IPS DF 19.7 (cell line): ENCODE data around the gene KRTAP12-4.
"Not testable (repeated sequence)": the region's sequence is repeated elsewhere in the genome, so short reads cannot be mapped to it uniquely, and the experiment has no call there.

ENCODE experiments used
- DNase-seq: peaks from one replicate; pipeline ENCODE4 v3.0.0-alpha.2; 2013; ENCODE audit warnings: low read depth, low spot score

Gene KRTAP12-4

GRCh38 chr21:44632067-44632466 is 22.4 kb downstream of the KRTAP12-4 start:
- DNase-seq = no peak

GRCh38 chr21:44630440-44630839 is 24.0 kb downstream of the KRTAP12-4 start:
- no peak for DNase-seq

GRCh38 chr21:44628707-44629391 is 25.6 kb downstream of the KRTAP12-4 start:
- no peak for DNase-seq

GRCh38 chr21:44627831-44628233 is 26.6 kb downstream of the KRTAP12-4 start:
- DNase-seq = not testable (repeated sequence)

- not testable (repeated sequence) for DNase-seq
Observed at GRCh38 chr21:44627181-44627822, 27.2 kb downstream of the KRTAP12-4 start.

- DNase-seq = no peak
Observed at GRCh38 chr21:44626673-44627143, 27.8 kb downstream of the KRTAP12-4 start, which contains the start of gene KRTAP10-9. KRTAP10-9 (plus strand) TSS chr21:44627093; CDS start chr21:44627172, 79 bp downstream.

GRCh38 chr21:44626262-44626661 is 28.2 kb downstream of the KRTAP12-4 start:
- DNase-seq = no peak

GRCh38 chr21:44625756-44626155 is 28.7 kb downstream of the KRTAP12-4 start:
- DNase-seq = no peak

- no peak for DNase-seq
Observed at GRCh38 chr21:44623575-44623974, 30.9 kb downstream of the KRTAP12-4 start.

- no peak for DNase-seq
Observed at GRCh38 chr21:44619886-44620285, 34.6 kb downstream of the KRTAP12-4 start.

GRCh38 chr21:44618909-44619308 is 35.5 kb downstream of the KRTAP12-4 start:
- DNase-seq = no peak

GRCh38 chr21:44618504-44618903 is 36.0 kb downstream of the KRTAP12-4 start:
- no peak for DNase-seq

- no peak for DNase-seq
Observed at GRCh38 chr21:44617071-44617501, 37.4 kb downstream of the KRTAP12-4 start.

- DNase-seq = no peak
Observed at GRCh38 chr21:44616591-44616926, 37.9 kb downstream of the KRTAP12-4 start.

- no peak for DNase-seq
Observed at GRCh38 chr21:44615911-44616590, 38.4 kb downstream of the KRTAP12-4 start.

- no peak for DNase-seq
Observed at GRCh38 chr21:44615466-44615865, 39.0 kb downstream of the KRTAP12-4 start.

- no peak for DNase-seq
Observed at GRCh38 chr21:44614961-44615391, 39.5 kb downstream of the KRTAP12-4 start.

GRCh38 chr21:44614161-44614631 is 40.3 kb downstream of the KRTAP12-4 start:
- DNase-seq = no peak

- no peak for DNase-seq
Observed at GRCh38 chr21:44613386-44614155, 40.9 kb downstream of the KRTAP12-4 start.

GRCh38 chr21:44612669-44613229 is 41.7 kb downstream of the KRTAP12-4 start:
- no peak for DNase-seq

- DNase-seq = no peak
Observed at GRCh38 chr21:44612029-44612486, 42.4 kb downstream of the KRTAP12-4 start, which contains the start of gene KRTAP10-8. KRTAP10-8 (plus strand) TSS chr21:44612079; CDS start chr21:44612101, 22 bp downstream.
